Measurements from ENCODE around the gene ENC1.

DNA sequence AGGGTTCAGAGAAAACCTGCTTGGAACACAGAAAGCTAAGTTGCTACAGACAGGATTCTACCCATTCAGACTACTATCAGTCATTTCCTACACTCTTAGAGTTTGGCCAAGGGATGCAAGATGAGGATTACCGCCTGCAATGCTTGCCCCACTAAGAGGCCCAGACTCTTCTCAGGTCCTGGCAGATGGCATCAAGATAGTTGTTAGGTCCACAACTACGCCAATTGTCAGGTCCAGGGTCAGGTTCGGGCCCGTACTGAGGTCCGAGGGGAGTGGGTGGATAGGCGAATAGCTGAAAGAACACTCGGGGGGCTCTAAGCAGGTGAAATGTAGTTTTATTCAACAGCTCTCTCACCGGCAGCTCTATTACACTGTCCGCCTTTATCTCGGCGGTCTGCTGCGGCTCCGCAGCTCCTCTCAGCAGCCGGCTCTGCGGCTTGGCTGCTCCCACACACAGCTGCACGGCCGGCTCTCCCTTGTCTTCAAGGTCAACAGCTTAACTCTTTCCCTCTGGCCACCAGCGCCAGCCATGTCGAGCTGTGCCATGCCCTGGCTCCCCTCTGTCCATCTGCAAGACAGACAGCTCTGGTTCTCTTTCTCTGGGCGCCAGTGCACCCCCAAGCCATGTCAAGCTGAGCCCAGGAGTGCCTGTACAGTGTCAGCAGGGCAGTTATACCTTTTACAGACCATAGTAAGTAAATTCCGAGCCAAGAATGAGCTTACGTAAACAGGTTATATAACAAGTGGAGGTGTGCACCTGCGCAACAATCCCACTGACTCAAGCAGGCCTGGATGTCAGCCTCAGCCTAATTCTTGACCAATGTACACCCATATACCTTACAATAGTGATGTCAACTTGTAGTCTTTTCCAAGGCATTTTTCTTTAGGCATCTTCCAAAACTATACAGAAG is 24.0 kb downstream of the ENC1 start:
- TF ChIP-seq POLR2A (IDR thresholded peaks at IDR 0.05), result no peak
- TF ChIP-seq, protein P1, sequence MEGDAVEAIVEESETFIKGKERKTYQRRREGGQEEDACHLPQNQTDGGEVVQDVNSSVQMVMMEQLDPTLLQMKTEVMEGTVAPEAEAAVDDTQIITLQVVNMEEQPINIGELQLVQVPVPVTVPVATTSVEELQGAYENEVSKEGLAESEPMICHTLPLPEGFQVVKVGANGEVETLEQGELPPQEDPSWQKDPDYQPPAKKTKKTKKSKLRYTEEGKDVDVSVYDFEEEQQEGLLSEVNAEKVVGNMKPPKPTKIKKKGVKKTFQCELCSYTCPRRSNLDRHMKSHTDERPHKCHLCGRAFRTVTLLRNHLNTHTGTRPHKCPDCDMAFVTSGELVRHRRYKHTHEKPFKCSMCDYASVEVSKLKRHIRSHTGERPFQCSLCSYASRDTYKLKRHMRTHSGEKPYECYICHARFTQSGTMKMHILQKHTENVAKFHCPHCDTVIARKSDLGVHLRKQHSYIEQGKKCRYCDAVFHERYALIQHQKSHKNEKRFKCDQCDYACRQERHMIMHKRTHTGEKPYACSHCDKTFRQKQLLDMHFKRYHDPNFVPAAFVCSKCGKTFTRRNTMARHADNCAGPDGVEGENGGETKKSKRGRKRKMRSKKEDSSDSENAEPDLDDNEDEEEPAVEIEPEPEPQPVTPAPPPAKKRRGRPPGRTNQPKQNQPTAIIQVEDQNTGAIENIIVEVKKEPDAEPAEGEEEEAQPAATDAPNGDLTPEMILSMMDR (IDR thresholded peaks at IDR 0.05), result no peak
- no peak for TF ChIP-seq POLR2AphosphoS5 (IDR thresholded peaks at IDR 0.05)
